HepG2 (cell line): ENCODE measurements around the gene CPZ. TPM values are rescaled to one million over a fixed set of nuclear protein-coding genes. Genes with fewer than 3 reads are reported as not detected.

Experiments
- ATAC-seq: fragments of 200-7000 bp; cut with Tn5 transposase; 3 replicates; pipeline ENCODE4 v1.9.1; 2020; ENCODE audit warnings: mild to moderate bottlenecking, moderate library complexity
- BruUV-seq: library from RNA; stranded (reverse); fragments of 400-500 nt; replicated peaks from 2 replicates; lab custom pipeline; 2021; lab: Mats Ljungman, UMichigan
- CTCF ChIA-PET: fragments of 300-600 bp; formaldehyde crosslinking; extraction: SDS; loops from one replicate; lab custom pipeline; 2021; ENCODE audit warnings: low total read pairs, inconsistent platforms, low intra/inter-chr PET ratio; lab: Yijun Ruan, JAX
- POLR2A ChIA-PET: fragments of 350-600 bp; sonication (Branson Sonifier 250); formaldehyde crosslinking; loops from one replicate; lab custom pipeline; 2020; ENCODE audit warnings: antibody characterized with exemption, inconsistent platforms; lab: Yijun Ruan, JAX
- DNase-seq: peaks from one replicate; pipeline ENCODE4 v3.0.0-alpha.2; 2015; ENCODE audit warnings: low spot score
- FAIRE-seq: peaks from 3 replicates; lab custom pipeline; 2011; peaks lifted over from hg19 to GRCh38; lab: Jason Lieb, UNC
- H2AFZ ChIP-seq: one replicate; pipeline ENCODE4 v1.6.1; 2011; ENCODE audit warnings: low read length, inconsistent platforms
- H3K27ac ChIP-seq: fragments of 300-600 bp; 3 replicates; pipeline ENCODE4 v1.8.0; 2011; ENCODE audit warnings: mixed run types, mild to moderate bottlenecking, mixed read lengths, low read length, inconsistent platforms; ENCODE audit not compliant: insufficient read depth; ENCODE audit errors: extremely low read length
- H3K27me3 ChIP-seq, 2 experiments: fragments of 200-600 bp in 1 of 2; 2 replicates in 1 of 2; 3 replicates in 1 of 2; pipeline versions ENCODE4 v1.6.0 to v1.8.0; 2011; ENCODE audit warnings: low read length in 2 of 2, mild to moderate bottlenecking in 2 of 2, moderate library complexity in 2 of 2, inconsistent platforms in 1 of 2; ENCODE audit not compliant: insufficient read depth in 2 of 2, control insufficient read depth in 1 of 2
- H3K36me3 ChIP-seq, 2 experiments: fragments of 200-600 bp in 1 of 2; replicated peaks in 1 of 2; 2 replicates in 1 of 2; 3 replicates in 1 of 2; pipeline versions ENCODE4 v1.5.1 to v1.8.0; 2011; ENCODE audit warnings: low read length in 2 of 2, inconsistent platforms in 1 of 2; ENCODE audit not compliant: insufficient read depth in 2 of 2, control insufficient read depth in 1 of 2
- H3K4me1 ChIP-seq: 2 replicates; pipeline ENCODE4 v1.5.1; 2012; ENCODE audit warnings: low read length, inconsistent platforms; ENCODE audit not compliant: insufficient read depth
- H3K4me2 ChIP-seq: 2 replicates; pipeline ENCODE4 v1.6.0; 2011; ENCODE audit warnings: low read depth, low read length, inconsistent platforms
- H3K4me3 ChIP-seq, 3 experiments: fragments of 200-600 bp in 1 of 3; sonication (generic), shearing (Covaris generic) in 1 of 3; replicated peaks in 1 of 3; 2 replicates each; pipeline ENCODE4 v1.5.1; 2011 to 2016; ENCODE audit warnings: low read length in 3 of 3, inconsistent platforms in 2 of 3, low read depth in 2 of 3, mild to moderate bottlenecking in 2 of 3, control low read depth in 1 of 3, mixed read lengths in 1 of 3; ENCODE audit not compliant: insufficient read depth in 1 of 3
- H3K79me2 ChIP-seq: one replicate; pipeline ENCODE4 v1.6.1; 2011; ENCODE audit warnings: low read length, inconsistent platforms; ENCODE audit not compliant: insufficient read depth
- H3K9ac ChIP-seq: 2 replicates; pipeline ENCODE4 v1.6.0; 2011; ENCODE audit warnings: mild to moderate bottlenecking, low read depth, low read length, inconsistent platforms; ENCODE audit not compliant: insufficient read depth
- H3K9me3 ChIP-seq: 2 replicates; pipeline ENCODE4 v1.5.1; 2012; ENCODE audit warnings: mild to moderate bottlenecking, low read length
- H4K20me1 ChIP-seq: 2 replicates; pipeline ENCODE4 v1.6.0; 2011; ENCODE audit warnings: inconsistent platforms, mild to moderate bottlenecking, low read length, moderate library complexity; ENCODE audit not compliant: insufficient read depth
- AGO1 ChIP-seq: fragments of 200-400 bp; formaldehyde crosslinking; IDR thresholded peaks from 2 replicates; pipeline ENCODE4 v1.6.1; 2017; ENCODE audit warnings: mild to moderate bottlenecking, low read depth, low read length, moderate library complexity; ENCODE audit not compliant: poor library complexity, severe bottlenecking
- FLYWCH1 ChIP-seq: sonication (generic); formaldehyde crosslinking; IDR thresholded peaks from 2 replicates; pipeline ENCODE4 v1.8.1; 2023; ENCODE audit warnings: mild to moderate bottlenecking, missing genetic modification reagents
- FOXP4 ChIP-seq: sonication (generic); formaldehyde crosslinking; IDR thresholded peaks from 2 replicates; pipeline ENCODE4 v1.4.0; 2020; ENCODE audit warnings: missing genetic modification reagents
- HNF4G ChIP-seq, 2 experiments: sonication (generic) in 1 of 2; formaldehyde crosslinking in 1 of 2; IDR thresholded peaks; 2 replicates each; pipeline versions ENCODE4 v1.4.0 to v1.6.1; 2011 to 2020; ENCODE audit warnings: borderline replicate concordance in 2 of 2, low read depth in 2 of 2, mild to moderate bottlenecking in 2 of 2, low read length in 1 of 2, missing genetic modification reagents in 1 of 2, moderate library complexity in 1 of 2
- NFATC3 ChIP-seq: sonication (generic); formaldehyde crosslinking; IDR thresholded peaks from 2 replicates; pipeline ENCODE4 v1.5.1; 2020; ENCODE audit warnings: mild to moderate bottlenecking, missing genetic modification reagents
- RAD51 ChIP-seq: fragments of 450-650 bp; IDR thresholded peaks from 2 replicates; pipeline ENCODE4 v1.6.1; 2016; ENCODE audit warnings: borderline replicate concordance
- RARG ChIP-seq: sonication (generic); formaldehyde crosslinking; IDR thresholded peaks from 2 replicates; pipeline ENCODE4 v1.4.0; 2020; ENCODE audit warnings: low read depth, mild to moderate bottlenecking, missing genetic modification reagents
- REXO4 ChIP-seq: sonication (generic); formaldehyde crosslinking; IDR thresholded peaks from 2 replicates; pipeline ENCODE4 v1.8.0; 2022; ENCODE audit warnings: missing genetic modification reagents, mild to moderate bottlenecking, borderline replicate concordance
- SKI ChIP-seq: fragments of 450-650 bp; IDR thresholded peaks from one replicate; pipeline ENCODE4 v1.6.1; 2018; ENCODE audit warnings: mild to moderate bottlenecking; ENCODE audit not compliant: partially characterized antibody
- SOX5 ChIP-seq: IDR thresholded peaks from 2 replicates; pipeline ENCODE4 v1.6.1; 2016; ENCODE audit warnings: borderline replicate concordance
- TEAD3 ChIP-seq: optimal IDR thresholded peaks from 2 replicates; pipeline ENCODE3; 2016; ENCODE audit warnings: borderline replicate concordance
- TERF1 ChIP-seq: sonication (generic); formaldehyde crosslinking; IDR thresholded peaks from 2 replicates; pipeline ENCODE4 v1.8.0; 2022; ENCODE audit warnings: mild to moderate bottlenecking, missing genetic modification reagents, moderate library complexity
- YEATS2 ChIP-seq: sonication (generic); formaldehyde crosslinking; IDR thresholded peaks from 2 replicates; pipeline ENCODE4 v1.4.0; 2020; ENCODE audit warnings: missing genetic modification reagents, borderline replicate concordance
- ZNF263 ChIP-seq: sonication (generic); formaldehyde crosslinking; IDR thresholded peaks from 2 replicates; pipeline ENCODE4 v1.4.0; 2020; ENCODE audit warnings: missing genetic modification reagents
- ZNF34 ChIP-seq: sonication (generic); formaldehyde crosslinking; IDR thresholded peaks from 2 replicates; pipeline ENCODE4 v1.4.0; 2020; ENCODE audit warnings: mild to moderate bottlenecking, missing genetic modification reagents, borderline replicate concordance
- ZNF598 ChIP-seq: sonication (generic); formaldehyde crosslinking; IDR thresholded peaks from 2 replicates; pipeline ENCODE4 v1.5.1; 2020; ENCODE audit warnings: mild to moderate bottlenecking, missing genetic modification reagents, borderline replicate concordance
- ZNF790 ChIP-seq: sonication (generic); formaldehyde crosslinking; IDR thresholded peaks from 2 replicates; pipeline ENCODE4 v1.8.0; 2022; ENCODE audit warnings: missing genetic modification reagents, mild to moderate bottlenecking, borderline replicate concordance
- WGBS: methylation state at CpG from one replicate; pipeline ENCODE4 v1.1.6; 2017; ENCODE audit warnings: low lambda C conversion rate; 5-methylcytosine and 5-hydroxymethylcytosine counted together
- in situ Hi-C: cut with HindIII; loops from 2 replicates; pipeline ENCODE4 v1.10.0; 2017; ENCODE audit warnings: low pct_unique_long_range_greater_than_20kb; ENCODE audit not compliant: extremely low pct_ligation_motif_present
- intact Hi-C: fragments of 100-400 bp; cut with micrococcal nuclease; formaldehyde crosslinking; loops from one replicate; pipeline ENCODE4 v1.10.0; 2022; ENCODE audit not compliant: unreplicated experiment
- polyA plus RNA-seq, 8 experiments: library from polyadenylated mRNA; depleted of rRNA in 3 of 8; stranded (reverse) in 7 of 8; unstranded in 1 of 8; fragments of >200 nt; fragmentation: Illumina TruSeq in 4 of 8; extraction: Trizol in 4 of 8; gene quantifications; 2 replicates each; pipeline versions ENCODE4 v1.2.1 to v1.2.3, GENCODE V29; 2011 to 2016; ENCODE audit warnings: low read depth in 4 of 8, missing spikeins in 1 of 8, mixed read lengths in 1 of 8; ENCODE audit not compliant: insufficient read depth in 1 of 8
- total RNA-seq, 5 experiments: library from RNA; depleted of rRNA; stranded (reverse); fragments of >200 nt; fragmentation: Illumina TruSeq; extraction: Trizol; gene quantifications; 2 replicates each; pipeline ENCODE4 v1.2.3, GENCODE V29; 2016; ENCODE audit warnings: low read depth in 1 of 5

Gene CPZ
- total and polyA plus RNA-seq, 2 of the 13 experiments (the other 11 are each of a cell fraction or from before 2014, with no cell fraction given): 0.58 to 0.61 TPM

- POLR2A ChIA-PET: no interaction called here
- Histone ChIP-seq H3K79me2 (no peaks in the 10 kb centered on the region), H3K9me3 (no peaks in the 10 kb centered on the region), H3K27ac (no peak overlapping the region), H4K20me1 (no peaks in the 10 kb centered on the region), H3K4me3 (no peak overlapping the region), H3K4me2 (no peak overlapping the region), H3K9ac (no peak overlapping the region), H3K4me1 (no peaks in the 10 kb centered on the region), H2AFZ (no peak overlapping the region), H3K36me3 (no peaks in the 10 kb centered on the region), H3K27me3 (peaks cover 12 to 68% of the 10 kb centered on the region in 2 experiments)
- WGBS: 21% methylated on average over 20 of the region's 21 CpGs
- no peak for FAIRE-seq
- intact Hi-C loops (no loop called here), in situ Hi-C loops (no loop called here)
- CTCF ChIA-PET: no interaction called here
- TF ChIP-seq FLYWCH1 (CRISPR knock-in tag): no peak
- no peak for TF ChIP-seq SKI
- TF ChIP-seq TERF1: no peak
- TF ChIP-seq YEATS2 (CRISPR knock-in tag): no peak
- no peak for TF ChIP-seq SOX5 (CRISPR knock-in tag)
- no peak for TF ChIP-seq AGO1
- no peak for TF ChIP-seq ZNF790 (CRISPR knock-in tag)
- no peak for TF ChIP-seq RAD51
- no peak for TF ChIP-seq HNF4G (IDR thresholded peaks at IDR 0.05; ENCODE audit: borderline replicate concordance, low read depth, low read length)
- TF ChIP-seq HNF4G (CRISPR knock-in tag; IDR thresholded peaks at IDR 0.05; ENCODE audit: borderline replicate concordance, low read depth): no peak
- no peak for TF ChIP-seq TEAD3 (CRISPR knock-in tag)
- no peak for TF ChIP-seq ZNF598 (CRISPR knock-in tag)
- no peak for TF ChIP-seq NFATC3 (CRISPR knock-in tag)
- no peak for TF ChIP-seq ZNF263 (CRISPR knock-in tag)
- TF ChIP-seq RARG (CRISPR knock-in tag): no peak
- no peak for TF ChIP-seq REXO4 (CRISPR knock-in tag)
- TF ChIP-seq ZNF34 (CRISPR knock-in tag): no peak
- no peak for TF ChIP-seq FOXP4 (CRISPR knock-in tag)
- no TSS peak for BruUV-seq
- DNase-seq: no peak
- ATAC-seq: no peak
Observed at GRCh38 chr4:8617486-8618040, 25.0 kb downstream of the CPZ start.
